Activated effector memory CD4-positive, alpha-beta T cell treated with Interleukin-2 at 50 U/mL for 16 hours (primary cell): Measurements from ENCODE around the gene GSTCD.
"Not testable (repeated sequence)": the region's sequence is repeated elsewhere in the genome, so short reads cannot be mapped to it uniquely, and the experiment has no call there.

Source experiments
- DNase-seq: peaks from one replicate; pipeline ENCODE4 v3.0.0-alpha.2; 2020

Gene GSTCD

DNA sequence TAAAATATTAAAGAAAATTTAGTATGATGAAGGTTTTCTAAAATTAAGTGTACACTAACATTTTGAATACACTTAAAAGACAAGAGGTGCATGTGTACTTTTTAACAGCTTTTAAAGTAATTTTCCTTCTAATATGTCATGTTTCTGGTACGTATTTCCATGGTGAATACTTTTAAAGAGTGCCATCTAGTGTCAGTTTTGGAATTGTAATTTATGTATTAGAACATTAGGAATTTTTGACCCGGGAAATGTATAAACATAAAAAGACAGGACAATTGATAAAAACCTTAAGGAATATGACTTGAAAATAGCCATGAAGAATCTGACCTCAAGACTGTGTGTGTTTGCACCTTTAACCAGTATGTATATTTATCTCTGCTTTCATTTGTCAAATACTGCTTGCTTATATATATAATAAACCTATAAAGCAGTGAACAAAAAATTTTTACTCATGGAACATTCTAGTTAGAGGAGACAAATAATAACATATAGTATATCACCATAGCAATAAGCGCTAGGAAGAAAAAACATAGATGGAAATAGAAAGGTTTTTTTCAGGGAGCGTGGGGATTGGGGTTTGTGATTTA, 7.2 kb downstream of the GSTCD start:
- DNase-seq, result no peak

DNA sequence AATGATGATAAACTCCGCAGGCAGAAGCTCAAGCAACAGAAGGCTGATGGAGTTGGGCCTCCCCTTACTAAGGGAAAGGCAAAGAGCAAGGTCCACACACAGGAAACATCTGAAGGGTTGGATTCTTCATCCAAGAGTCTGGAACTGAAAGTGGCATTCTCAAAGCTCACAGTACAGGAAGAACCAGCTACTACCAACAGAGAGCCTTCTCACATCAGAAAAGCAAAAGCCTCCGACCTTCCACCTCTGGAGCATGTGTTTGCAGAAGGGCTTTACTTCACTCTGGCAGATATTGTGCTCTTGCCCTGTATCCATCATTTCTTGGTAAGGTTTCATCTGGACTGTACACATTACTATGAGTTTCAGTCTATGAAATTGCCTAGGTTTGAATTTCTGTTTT, 10.6 kb downstream of the GSTCD start:
- no peak for DNase-seq

DNA sequence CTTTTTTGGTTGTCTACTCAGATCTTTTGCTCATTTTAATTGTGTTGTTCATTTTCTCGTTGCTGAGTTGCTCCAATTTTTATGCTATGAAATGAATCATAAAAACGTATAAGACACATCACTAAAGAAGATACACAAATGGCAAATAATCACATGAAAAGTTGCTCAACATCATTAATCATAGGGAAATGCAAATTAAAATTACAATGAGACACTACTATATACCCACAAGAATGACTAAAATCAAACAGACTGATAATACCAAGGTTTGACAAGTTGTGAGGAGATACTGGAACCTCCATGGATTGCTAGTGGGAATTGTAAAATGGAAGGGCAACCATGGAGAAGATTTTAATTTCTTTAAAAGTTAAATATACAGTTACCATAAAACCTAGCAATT, 17.0 kb downstream of the GSTCD start:
- no peak for DNase-seq

DNA sequence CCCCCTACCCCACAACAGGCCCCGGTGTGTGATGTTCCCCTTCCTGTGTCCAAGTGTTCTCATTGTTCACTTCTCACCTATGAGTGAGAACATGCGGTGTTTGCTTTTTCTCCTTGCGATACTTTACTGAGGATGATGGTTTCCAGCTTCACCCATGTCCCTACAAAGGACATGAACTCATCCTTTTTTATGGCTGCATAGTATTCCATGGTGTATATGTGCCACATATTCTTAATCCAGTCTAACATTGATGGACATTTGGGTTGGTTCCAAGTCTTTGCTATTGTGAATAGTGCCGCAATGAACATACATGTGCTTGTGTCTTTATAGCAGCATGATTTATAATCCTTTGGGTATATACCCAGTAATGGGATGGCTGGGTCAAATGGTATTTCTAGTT, 21.3 kb downstream of the GSTCD start:
- not testable (repeated sequence) for DNase-seq

DNA sequence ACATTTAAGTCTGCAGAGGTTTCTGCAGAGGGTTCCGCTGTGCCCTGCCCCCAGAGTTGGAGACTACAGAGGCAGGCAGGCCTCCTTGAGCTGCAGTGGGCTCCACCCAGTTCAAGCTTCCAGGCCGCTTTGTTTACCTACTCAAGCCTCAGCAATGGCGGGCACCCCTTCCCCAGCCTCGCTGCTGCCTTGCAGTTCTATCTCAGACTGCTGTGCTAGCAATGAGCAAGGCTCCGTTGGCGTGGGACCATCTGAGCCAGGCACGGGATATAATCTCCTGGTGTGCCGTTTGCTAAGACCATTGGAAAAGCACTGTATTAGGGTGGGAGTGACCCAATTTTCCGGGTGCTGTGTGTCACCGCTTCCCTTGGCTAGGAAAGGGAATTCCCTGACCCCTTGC, 26.6 kb downstream of the GSTCD start:
- not testable (repeated sequence) for DNase-seq

DNA sequence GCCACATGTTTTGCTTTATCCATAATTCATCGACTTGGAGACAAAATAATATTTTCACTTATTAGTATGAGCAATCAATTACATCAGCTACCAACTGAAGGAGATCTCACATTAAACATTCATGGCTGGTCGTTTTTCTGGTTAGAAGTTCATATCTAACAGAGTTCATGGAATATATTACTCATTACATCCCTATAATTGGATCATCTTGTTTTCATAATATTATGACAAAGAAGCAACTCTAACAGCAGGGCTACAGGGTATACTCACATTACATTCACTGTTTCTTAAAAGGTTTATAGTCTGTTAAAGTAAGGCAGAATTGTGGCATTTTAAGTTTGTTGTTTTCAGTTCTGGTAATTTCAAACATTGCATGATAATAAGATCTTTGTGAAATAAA, 33.0 kb downstream of the GSTCD start:
- DNase-seq, result no peak

DNA sequence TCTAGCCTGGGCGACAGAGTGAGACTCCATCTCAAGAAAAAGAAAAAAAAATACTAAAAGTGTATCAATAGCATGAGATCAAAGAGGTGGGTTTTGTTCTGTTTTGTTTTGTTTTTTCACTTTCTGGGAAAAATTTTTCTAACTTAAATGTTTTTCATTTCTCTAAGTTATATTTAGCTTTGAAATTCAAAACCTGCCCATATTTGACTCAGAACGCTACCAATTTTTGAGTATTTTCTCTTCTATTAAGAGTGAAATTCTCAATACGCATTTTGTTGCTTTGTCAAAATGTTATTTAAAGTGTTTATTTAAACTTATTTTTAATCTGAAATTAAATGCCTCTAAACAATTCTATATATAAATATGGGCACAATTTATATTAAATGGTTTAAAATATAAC, 39.6 kb downstream of the GSTCD start:
- DNase-seq, result no peak

DNA sequence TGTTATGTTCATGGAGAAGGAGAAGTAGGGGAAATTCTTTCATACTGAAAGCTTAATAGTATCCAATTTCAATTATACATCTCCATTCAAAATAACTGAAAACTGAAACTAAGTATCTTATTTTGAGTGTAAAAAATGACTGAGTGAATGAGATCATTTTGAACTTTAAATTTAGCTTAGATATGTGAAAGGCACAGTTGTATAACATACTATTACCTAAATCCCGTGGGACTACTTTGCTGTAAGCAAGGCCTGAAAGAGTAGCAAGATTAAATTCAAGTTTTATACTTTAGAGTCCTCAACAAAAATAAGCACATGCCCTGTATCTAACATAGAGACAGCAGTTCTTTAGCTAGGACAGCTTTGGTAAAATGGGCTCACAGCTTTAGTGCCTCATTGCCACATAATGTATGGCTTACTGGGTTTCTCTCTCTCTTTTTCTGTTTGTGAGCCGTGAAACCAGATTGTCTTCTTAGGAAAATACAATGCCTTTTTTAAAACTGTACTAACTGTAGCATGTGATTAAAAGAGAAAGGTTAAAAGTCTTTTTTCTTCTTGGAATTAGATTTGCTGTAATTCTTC, 43.2 kb downstream of the GSTCD start:
- no peak for DNase-seq

DNA sequence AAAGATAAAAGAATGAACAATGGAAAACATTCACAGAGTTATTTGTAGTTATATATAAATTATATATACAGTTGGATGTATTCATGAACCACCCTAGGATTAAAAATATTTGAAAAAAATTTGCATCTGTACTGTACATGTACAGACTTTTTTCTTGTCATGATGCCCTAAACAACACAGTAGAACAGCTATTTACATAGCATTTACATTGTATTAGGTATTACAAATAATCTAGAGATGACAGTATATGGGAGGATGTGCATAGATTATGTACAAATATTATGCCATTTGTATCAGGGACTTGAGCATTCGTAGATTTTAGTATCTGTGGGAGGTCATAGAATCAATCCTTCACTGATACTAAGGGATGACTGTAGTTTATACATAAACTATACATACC, 44.8 kb downstream of the GSTCD start:
- no peak for DNase-seq

DNA sequence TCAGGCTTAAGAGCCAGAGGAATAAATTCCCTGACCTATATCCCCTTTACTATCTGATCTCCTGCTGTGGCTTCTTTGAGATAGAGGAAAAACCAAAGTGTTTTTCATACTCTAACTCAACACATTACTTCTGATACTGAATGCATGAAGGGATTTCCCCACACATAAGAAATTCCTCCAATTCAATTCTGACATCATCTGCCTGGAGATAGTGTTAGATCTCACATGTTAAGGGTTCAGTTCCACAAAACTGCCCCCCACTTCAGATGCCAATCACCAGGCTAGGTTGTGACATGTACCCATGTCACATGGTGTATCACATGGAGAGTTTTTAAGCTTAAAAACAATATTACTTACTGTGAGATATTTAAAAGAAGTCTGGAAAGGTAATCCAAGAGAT, 46.8 kb downstream of the GSTCD start:
- DNase-seq, result no peak

DNA sequence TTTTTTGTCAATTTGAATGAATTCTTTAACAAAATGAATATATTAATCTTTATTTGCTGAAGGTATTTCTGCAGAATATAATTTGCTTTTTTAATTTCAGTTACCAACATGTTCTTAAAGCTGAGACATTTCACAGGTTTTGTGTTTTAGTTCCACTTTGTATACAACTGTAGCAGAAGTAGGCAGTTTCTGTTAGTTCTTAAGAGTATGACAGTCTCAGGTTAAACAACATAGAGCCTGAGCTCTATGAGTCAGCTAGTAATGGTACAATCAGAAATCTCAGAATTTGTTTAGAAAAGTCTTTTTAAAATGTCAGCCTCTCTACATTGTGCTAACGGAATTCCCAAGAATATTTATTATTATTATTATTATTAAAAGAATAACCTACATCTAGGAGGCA, 50.4 kb downstream of the GSTCD start:
- no peak for DNase-seq

DNA sequence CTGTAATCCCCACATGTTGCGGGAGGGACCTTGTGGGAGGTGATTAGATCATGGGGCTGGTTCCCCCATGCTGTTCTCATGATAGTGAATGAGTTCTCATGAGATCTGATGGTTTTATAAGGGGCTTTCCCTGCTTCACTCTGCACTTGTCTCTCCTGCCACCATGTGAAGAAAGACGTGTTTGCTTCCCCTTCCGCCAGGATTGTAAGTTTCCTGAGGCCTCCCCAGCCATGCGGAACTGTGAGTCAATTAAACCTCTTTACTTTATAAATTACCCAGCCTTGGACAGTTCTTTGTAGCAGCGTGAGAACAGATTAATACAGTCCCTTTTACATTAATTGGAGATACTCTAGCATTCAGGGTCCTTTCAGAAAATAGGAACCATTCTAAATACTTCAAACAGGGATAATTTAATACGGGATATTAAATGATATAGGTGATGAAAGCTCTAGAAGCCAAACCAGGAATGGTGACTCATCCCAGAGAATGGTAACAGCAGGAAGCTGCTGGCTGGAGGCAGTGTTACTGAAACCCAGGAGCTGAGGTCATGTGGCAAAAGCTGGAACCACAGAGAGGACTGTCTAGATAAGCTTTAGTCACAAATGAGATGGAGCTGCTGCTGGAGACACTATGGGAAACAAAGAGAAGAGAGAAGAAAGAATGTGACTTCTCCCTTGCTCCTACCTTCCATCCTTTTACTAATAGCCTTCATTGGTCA, 57.3 kb downstream of the GSTCD start:
- no peak for DNase-seq

DNA sequence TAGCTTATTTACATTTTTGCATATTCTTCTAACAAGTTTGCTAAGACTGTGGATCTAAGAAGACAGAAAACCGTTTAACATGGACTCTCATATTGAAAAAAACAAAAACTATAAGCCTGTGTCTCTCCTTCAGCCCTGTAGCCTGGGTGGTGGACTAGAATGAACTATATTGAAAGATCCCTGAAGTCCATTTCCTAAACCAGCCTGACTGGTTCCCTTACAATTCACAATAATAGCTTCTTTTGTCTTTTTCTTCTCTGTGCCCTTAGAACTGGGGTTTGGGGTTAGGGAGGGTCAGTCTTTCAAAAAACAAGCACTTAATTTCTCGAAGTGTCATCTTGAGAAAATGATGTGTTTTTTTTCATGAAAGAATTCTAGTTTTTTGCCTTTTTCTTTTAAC, 59.0 kb downstream of the GSTCD start:
- no peak for DNase-seq

DNA sequence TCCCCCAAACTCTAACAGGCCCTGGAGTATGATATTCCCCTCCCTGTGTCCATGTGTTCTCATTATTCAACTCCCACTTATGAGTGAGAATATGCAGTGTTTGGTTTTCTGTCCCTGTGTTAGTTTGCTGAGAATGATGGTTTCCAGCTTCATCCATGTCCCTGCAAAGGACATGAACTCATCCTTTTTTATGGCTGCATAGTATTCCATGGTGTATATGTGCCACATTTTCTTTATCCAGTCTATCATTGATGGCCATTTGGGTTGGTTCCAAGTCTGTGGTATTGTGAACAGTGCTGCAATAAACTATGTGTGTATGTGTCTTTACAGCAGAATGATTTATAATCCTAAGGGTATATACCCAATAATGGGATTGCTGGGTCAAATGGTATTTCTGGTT, 61.9 kb downstream of the GSTCD start:
- DNase-seq, result not testable (repeated sequence)

DNA sequence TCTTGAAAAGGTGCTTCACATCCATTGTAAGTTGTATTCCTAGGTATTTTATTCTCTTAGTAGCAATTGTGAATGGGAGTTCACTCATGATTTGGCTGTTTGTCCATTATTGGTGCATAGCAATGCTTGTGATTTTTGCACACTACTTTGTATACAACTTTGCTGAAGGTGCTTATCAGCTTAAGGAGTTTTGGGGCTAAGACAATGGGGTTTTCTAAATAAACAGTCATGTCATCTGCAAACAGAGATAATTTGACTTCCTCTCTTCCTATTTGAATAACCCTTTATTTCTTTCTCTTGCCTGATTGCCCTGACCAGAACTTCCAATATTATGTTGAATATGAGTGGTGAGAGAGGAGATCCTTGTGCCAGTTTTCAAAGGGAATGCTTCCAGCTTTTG, 63.5 kb downstream of the GSTCD start:
- not testable (repeated sequence) for DNase-seq

DNA sequence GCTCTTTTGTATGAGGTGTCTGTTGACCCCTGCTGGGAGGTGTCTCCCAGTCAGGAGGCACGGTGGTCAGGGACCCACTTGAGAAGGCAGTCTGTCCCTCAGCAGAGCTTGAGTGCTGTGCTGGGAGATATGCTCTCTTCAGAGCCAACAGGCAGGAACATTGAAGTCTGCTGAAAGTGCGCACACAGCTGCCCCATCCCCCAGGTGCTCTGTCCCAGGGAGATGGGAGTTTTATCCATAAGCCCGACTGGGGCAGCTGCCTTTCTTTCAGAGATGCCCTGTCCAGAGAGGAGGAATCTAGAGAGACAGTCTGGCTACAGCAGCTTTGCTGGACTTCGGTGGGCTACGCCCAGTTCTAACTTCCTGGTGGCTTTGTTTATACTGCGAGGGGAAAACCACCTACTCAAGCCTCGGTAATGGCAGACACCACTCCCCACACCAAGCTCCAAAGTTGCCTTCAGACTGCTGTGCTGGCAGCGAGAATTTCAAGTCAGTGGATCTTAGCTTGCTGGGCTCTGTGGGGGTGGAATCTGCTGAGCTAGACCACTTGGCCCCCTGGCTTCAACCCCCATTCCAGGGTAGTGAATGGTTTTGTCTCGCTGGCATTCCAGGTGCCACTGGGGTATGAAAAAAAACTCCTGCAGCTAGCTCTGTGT, 67.3 kb downstream of the GSTCD start:
- DNase-seq, result not testable (repeated sequence)

DNA sequence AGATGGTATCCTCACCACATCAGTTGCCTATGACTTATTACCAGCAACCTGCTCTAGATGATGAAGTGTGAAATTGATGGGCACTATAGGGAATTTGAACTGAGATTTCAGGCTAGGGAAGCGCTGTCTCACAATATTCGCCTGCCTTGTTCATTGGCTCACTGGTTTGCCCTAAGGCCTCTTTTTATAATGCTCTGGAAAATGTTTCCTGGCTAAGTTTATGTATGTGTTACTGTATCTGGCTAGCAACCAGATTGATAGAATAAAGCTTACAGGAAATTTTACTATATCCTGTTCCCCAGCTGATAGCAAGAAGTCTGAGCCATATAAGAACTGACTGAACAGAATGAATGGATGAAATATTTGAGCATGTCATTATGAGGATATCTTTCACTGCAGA, 71.6 kb downstream of the GSTCD start:
- no peak for DNase-seq

DNA sequence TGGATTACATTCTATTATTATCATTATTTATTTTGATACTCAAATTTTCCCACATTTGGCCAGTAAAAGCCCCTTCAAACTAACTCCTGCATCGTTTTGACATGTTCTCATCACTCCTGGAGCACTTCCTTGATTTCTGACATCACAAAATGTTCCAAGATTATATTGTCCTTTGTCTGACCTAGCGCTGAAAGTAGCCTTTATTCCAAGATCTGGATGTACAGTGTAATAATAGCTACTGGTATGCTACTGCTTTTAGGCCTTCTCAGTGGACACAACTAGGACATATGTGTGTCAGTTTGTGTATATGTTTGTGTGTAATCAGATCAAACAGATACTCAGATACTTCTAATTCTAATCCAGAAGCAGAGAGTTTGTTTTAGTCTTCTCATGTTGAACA, 76.2 kb downstream of the GSTCD start:
- no peak for DNase-seq

DNA sequence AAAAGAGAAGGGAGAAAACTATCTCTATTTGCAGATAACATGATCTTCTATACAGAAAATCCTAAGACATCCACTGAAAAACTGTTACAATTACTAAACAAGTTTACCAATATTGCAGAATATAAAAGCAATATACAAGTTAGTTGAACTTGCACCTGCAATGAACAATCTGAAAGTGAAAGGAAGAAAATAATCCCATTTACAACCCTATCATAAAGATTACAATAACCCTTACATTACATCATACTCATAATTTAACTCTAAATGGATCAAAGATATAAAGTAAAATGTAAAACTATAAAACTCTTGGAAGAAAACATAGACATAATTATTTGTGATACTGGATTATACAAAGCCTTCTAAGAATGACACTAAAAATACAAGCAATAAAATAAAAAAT, 77.2 kb downstream of the GSTCD start:
- no peak for DNase-seq

DNA sequence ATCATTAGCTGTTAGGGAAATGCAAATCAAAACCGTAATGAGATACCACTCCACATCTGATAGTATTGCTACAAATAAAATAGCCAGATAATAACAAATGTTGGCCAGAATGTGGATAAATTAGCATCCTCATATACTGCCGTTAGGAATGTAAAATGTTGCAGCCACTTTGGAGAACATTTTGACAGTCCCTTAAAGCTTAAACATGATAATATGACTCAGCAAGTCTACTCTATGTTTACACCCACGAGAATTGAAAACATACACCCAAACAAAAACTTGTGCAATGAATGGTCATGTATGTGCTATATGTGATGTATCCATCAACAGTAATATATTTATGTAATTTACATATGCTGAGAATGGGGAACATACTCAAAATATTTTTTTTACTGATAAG, 78.2 kb downstream of the GSTCD start:
- DNase-seq, result no peak

DNA sequence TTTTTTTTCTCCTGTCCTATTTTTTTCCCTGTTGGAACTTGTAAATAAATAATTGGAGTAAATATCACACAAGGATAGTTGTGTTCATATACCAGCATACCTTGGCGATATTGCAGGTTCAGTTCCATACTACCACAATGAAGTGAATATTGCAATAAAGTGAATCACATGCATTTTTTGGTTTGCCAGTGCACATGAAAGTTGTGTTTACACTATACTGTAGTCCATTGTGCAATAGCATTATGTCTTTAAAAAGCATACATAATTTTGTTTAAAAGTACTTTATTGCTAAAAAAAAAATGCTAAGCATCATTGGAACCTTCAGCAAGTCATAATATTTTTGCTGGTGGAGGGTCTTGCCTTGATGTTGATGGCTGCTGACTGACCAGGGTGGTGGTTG, 88.6 kb downstream of the GSTCD start:
- no peak for DNase-seq

DNA sequence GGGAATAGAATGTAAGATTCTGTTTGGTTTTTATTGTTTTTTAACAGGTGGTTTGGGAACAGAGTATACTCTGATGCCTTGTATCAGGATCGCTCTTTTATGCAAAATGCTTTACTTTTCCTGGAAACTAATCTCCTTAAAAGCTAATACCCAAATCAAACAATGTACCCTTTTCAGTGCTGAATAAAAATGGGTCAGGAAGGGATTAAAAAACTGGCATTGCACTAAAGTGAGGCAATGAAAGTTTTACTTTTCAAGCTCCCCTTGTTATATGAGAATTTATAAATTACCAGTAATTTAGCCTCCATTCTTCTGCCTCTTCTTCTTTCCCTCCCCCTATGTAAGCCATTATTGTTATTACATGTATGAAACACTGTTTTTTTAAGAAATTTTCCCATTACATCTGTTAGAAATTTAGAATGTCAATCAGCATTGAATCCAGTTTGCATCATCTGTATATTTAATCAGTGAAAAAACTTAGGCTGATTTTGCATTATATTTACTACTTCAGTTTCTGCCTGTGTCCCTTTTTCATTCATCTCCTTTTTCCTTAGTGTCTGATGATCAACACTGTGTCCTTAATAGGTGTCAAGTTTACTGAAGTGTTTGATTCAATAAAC, 97.0 kb downstream of the GSTCD start:
- no peak for DNase-seq

DNA sequence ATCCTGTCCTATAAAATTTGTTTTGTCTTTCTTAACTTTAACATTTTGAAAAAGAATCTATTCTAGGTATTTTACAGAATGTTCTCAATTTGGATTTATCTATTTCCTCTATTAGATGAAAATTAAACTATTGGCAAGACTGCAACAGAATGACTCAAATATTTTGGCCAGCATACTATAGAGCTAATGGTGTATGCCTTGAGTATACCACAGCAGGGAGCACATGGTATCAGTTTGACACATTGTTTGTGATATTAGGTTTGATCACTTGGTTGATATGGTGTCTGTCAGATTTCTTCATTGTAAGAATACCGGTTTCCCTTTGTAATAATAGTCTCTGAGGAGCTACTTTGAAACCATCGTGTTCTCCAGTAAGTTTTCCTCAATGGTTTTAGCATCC, 98.9 kb downstream of the GSTCD start:
- no peak for DNase-seq
